Measurements from ENCODE around the gene ZSWIM9.

Gene ZSWIM9

GRCh38 chr19:48169939-48170803, at the start of gene ZSWIM9, which contains the start of gene LIG1:
TSS of gene ZSWIM9 (plus strand) at chr19:48170680. CDS start at chr19:48171803, 1,123 bp downstream.
TSS of gene LIG1 (minus strand) at chr19:48170344. CDS start at chr19:48165566, 4,778 bp downstream.
- peak; percentile 88 for DNase-seq

- no peak for DNase-seq
Measured at GRCh38 chr19:48121066-48121465, 49.4 kb upstream of the ZSWIM9 start.

GRCh38 chr19:48121909-48122371, 48.5 kb upstream of the ZSWIM9 start:
- DNase-seq: no peak

GRCh38 chr19:48122421-48122820, 48.1 kb upstream of the ZSWIM9 start:
- DNase-seq: no peak

- DNase-seq: no peak
Measured at GRCh38 chr19:48123907-48124651, 46.4 kb upstream of the ZSWIM9 start.

- DNase-seq: no peak
Measured at GRCh38 chr19:48127561-48127960, 42.9 kb upstream of the ZSWIM9 start.

- DNase-seq: no peak
Measured at GRCh38 chr19:48133094-48133493, 37.4 kb upstream of the ZSWIM9 start.

GRCh38 chr19:48135411-48135810, 35.1 kb upstream of the ZSWIM9 start:
- no peak for DNase-seq

GRCh38 chr19:48136547-48136946, 33.9 kb upstream of the ZSWIM9 start:
- DNase-seq: no peak

GRCh38 chr19:48137411-48137810, 33.1 kb upstream of the ZSWIM9 start:
- DNase-seq: no peak

GRCh38 chr19:48139053-48139452, 31.4 kb upstream of the ZSWIM9 start:
- DNase-seq: no peak

GRCh38 chr19:48147597-48148175, 22.8 kb upstream of the ZSWIM9 start:
- DNase-seq: no peak

GRCh38 chr19:48148576-48148975, 21.9 kb upstream of the ZSWIM9 start:
- no peak for DNase-seq

GRCh38 chr19:48149430-48149829, 21.1 kb upstream of the ZSWIM9 start:
- DNase-seq: no peak

GRCh38 chr19:48152551-48152950, 17.9 kb upstream of the ZSWIM9 start:
- DNase-seq: peak; percentile 61

- no peak for DNase-seq
Measured at GRCh38 chr19:48154003-48154402, 16.5 kb upstream of the ZSWIM9 start.

- no peak for DNase-seq
Measured at GRCh38 chr19:48158210-48158790, 12.2 kb upstream of the ZSWIM9 start.

- no peak for DNase-seq
Measured at GRCh38 chr19:48168689-48169088, 1.8 kb upstream of the ZSWIM9 start.

- peak; percentile 93 for DNase-seq
Measured at GRCh38 chr19:48169578-48169938, 922 bp upstream of the ZSWIM9 start.

GRCh38 chr19:48170817-48171347, 402 bp downstream of the ZSWIM9 start:
- peak; percentile 10 for DNase-seq

GRCh38 chr19:48171710-48172109, 1.2 kb downstream of the ZSWIM9 start:
- no peak for DNase-seq

GRCh38 chr19:48174445-48175030, 4.1 kb downstream of the ZSWIM9 start:
- DNase-seq: no peak

Data from stimulated activated CD4-positive, alpha-beta T cell treated with anti-CD3 and anti-CD28 coated beads, Interleukin-12 subunit alpha, Interleukin-12 subunit beta, amount 100 ng/mL, for 4 hours (primary cell).